GM18870 (cell line): ENCODE data around the gene ST6GAL1.
"Not testable (repeated sequence)": the region's sequence is repeated elsewhere in the genome, so short reads cannot be mapped to it uniquely, and the experiment has no call there.

Experiments used
- ATAC-seq: cut with Tn5 transposase; IDR thresholded peaks from one replicate; pipeline ENCODE4 v1.9.1; 2021; ENCODE audit warnings: moderate library complexity; ENCODE audit not compliant: unreplicated experiment

Gene ST6GAL1

GRCh38 chr3:186991470-186991869 lies 61.1 kb downstream of the ST6GAL1 start:
- no peak for ATAC-seq

GRCh38 chr3:186992096-186992495 lies 61.8 kb downstream of the ST6GAL1 start:
- not testable (repeated sequence) for ATAC-seq

GRCh38 chr3:186993210-186993782 lies 63.0 kb downstream of the ST6GAL1 start:
- ATAC-seq: no peak

GRCh38 chr3:186994000-186994955 lies 64.0 kb downstream of the ST6GAL1 start:
- no peak for ATAC-seq

- no peak for ATAC-seq
Observed at GRCh38 chr3:186996356-186996755, 66.0 kb downstream of the ST6GAL1 start.

- ATAC-seq: no peak
Observed at GRCh38 chr3:186997061-186997460, 66.7 kb downstream of the ST6GAL1 start.

GRCh38 chr3:186997473-186997939 lies 67.2 kb downstream of the ST6GAL1 start:
- no peak for ATAC-seq

- no peak for ATAC-seq
Observed at GRCh38 chr3:186998937-186999368, 68.6 kb downstream of the ST6GAL1 start.

- ATAC-seq: peak; percentile 68
Observed at GRCh38 chr3:187000711-187001151, 70.4 kb downstream of the ST6GAL1 start.

- no peak for ATAC-seq
Observed at GRCh38 chr3:187002915-187003314, 72.6 kb downstream of the ST6GAL1 start.

- ATAC-seq: no peak
Observed at GRCh38 chr3:187005827-187006481, 75.6 kb downstream of the ST6GAL1 start.

GRCh38 chr3:187006864-187007630 lies 76.7 kb downstream of the ST6GAL1 start:
- no peak for ATAC-seq

- ATAC-seq: not testable (repeated sequence)
Observed at GRCh38 chr3:187010382-187010781, 80.1 kb downstream of the ST6GAL1 start.

- no peak for ATAC-seq
Observed at GRCh38 chr3:187011915-187012314, 81.6 kb downstream of the ST6GAL1 start.

- ATAC-seq: no peak
Observed at GRCh38 chr3:187012609-187013051, 82.3 kb downstream of the ST6GAL1 start.

GRCh38 chr3:187013159-187013716 lies 82.9 kb downstream of the ST6GAL1 start:
- no peak for ATAC-seq

- no peak for ATAC-seq
Observed at GRCh38 chr3:187014417-187014864, 84.1 kb downstream of the ST6GAL1 start.

GRCh38 chr3:187015903-187016638 lies 85.7 kb downstream of the ST6GAL1 start:
- ATAC-seq: peak; percentile 46

GRCh38 chr3:187016639-187017345 lies 86.5 kb downstream of the ST6GAL1 start:
- ATAC-seq: no peak
